KMS-11 (cell line): ENCODE measurements around the gene LDAF1.

Experiments used
- H2AFZ ChIP-seq: fragments of 200-600 bp; sonication (generic); 2 replicates; pipeline ENCODE4 v1.6.1; 2016; ENCODE audit warnings: antibody characterized with exemption, mixed run types, low read depth
- H3K27ac ChIP-seq: fragments of 200-600 bp; sonication (generic); 2 replicates; pipeline ENCODE4 v1.6.1; 2016; ENCODE audit warnings: mild to moderate bottlenecking, mixed run types
- H3K27me3 ChIP-seq: fragments of 200-600 bp; sonication (generic); 2 replicates; pipeline ENCODE4 v1.6.1; 2017; ENCODE audit warnings: mild to moderate bottlenecking, low read depth, mixed run types, moderate library complexity; ENCODE audit not compliant: insufficient read depth
- H3K36me3 ChIP-seq: fragments of 200-600 bp; sonication (generic); 2 replicates; pipeline ENCODE4 v1.6.1; 2017; ENCODE audit warnings: mild to moderate bottlenecking, mixed run types; ENCODE audit not compliant: insufficient read depth
- H3K4me1 ChIP-seq: fragments of 200-600 bp; sonication (generic); 2 replicates; pipeline ENCODE4 v1.6.1; 2016; ENCODE audit warnings: mild to moderate bottlenecking, low read depth, mixed run types; ENCODE audit not compliant: poor library complexity, severe bottlenecking
- H3K4me2 ChIP-seq: fragments of 200-600 bp; sonication (generic); 2 replicates; pipeline ENCODE4 v1.7.0; 2016; ENCODE audit warnings: mild to moderate bottlenecking, mixed run types
- H3K4me3 ChIP-seq: fragments of 200-600 bp; sonication (generic); IDR thresholded peaks from 2 replicates; pipeline ENCODE4 v1.6.1; 2017; ENCODE audit warnings: low read depth, low read length, mixed read lengths; ENCODE audit not compliant: insufficient read depth
- H3K79me2 ChIP-seq: fragments of 200-600 bp; sonication (generic); 2 replicates; pipeline ENCODE4 v1.6.1; 2016; ENCODE audit warnings: low read depth, mixed run types; ENCODE audit not compliant: insufficient read depth
- H3K9ac ChIP-seq: fragments of 200-600 bp; sonication (generic); 2 replicates; pipeline ENCODE4 v1.6.1; 2016; ENCODE audit warnings: mild to moderate bottlenecking, mixed run types
- H4K20me1 ChIP-seq: fragments of 200-600 bp; sonication (generic); 2 replicates; pipeline ENCODE4 v1.6.1; 2016; ENCODE audit warnings: mild to moderate bottlenecking, mixed run types; ENCODE audit not compliant: insufficient read depth
- CTCF ChIP-seq: fragments of 200-600 bp; sonication (generic); conservative IDR thresholded peaks from 2 replicates; pipeline ENCODE4 v1.6.1; 2017; ENCODE audit warnings: low read depth, mild to moderate bottlenecking, antibody characterized with exemption, low read length, moderate library complexity, mixed read lengths

The LDAF1 gene

GRCh38 chr16:21219551-21219950 is 61.1 kb downstream of the LDAF1 start:
- Histone ChIP-seq H4K20me1 (no peaks in the 10 kb centered on the region), H3K9ac (no peak overlapping the region), H3K27ac (no peak overlapping the region), H3K4me2 (no peak overlapping the region), H3K4me1 (no peaks in the 10 kb centered on the region), H3K4me3 (no peak overlapping the region), H2AFZ (no peak overlapping the region), H3K36me3 (no peaks in the 10 kb centered on the region), H3K27me3 (no peaks in the 10 kb centered on the region), H3K79me2 (no peaks in the 10 kb centered on the region)
- no peak for TF ChIP-seq CTCF

GRCh38 chr16:21222495-21223337 is 64.2 kb downstream of the LDAF1 start:
- Histone ChIP-seq H3K4me2 (no peak overlapping the region), H4K20me1 (no peaks in the 10 kb centered on the region), H2AFZ (no peak overlapping the region), H3K27me3 (no peaks in the 10 kb centered on the region), H3K27ac (no peak overlapping the region), H3K4me1 (no peaks in the 10 kb centered on the region), H3K4me3 (no peak overlapping the region), H3K9ac (no peak overlapping the region), H3K79me2 (no peaks in the 10 kb centered on the region), H3K36me3 (no peaks in the 10 kb centered on the region)
- TF ChIP-seq CTCF = no peak

- H3K27ac ChIP-seq = no peak overlapping the region
Measured at GRCh38 chr16:21223787-21224186, 65.3 kb downstream of the LDAF1 start.

GRCh38 chr16:21224800-21225199 is 66.3 kb downstream of the LDAF1 start:
- no peak for TF ChIP-seq CTCF

More at GRCh38 chr16:21223787-21224186, 65.3 kb downstream of the LDAF1 start:
- Histone ChIP-seq H2AFZ (no peak overlapping the region), H3K4me2 (no peak overlapping the region), H3K4me3 (no peak overlapping the region), H4K20me1 (no peaks in the 10 kb centered on the region), H3K36me3 (no peaks in the 10 kb centered on the region), H3K9ac (no peak overlapping the region), H3K4me1 (no peaks in the 10 kb centered on the region), H3K27me3 (no peaks in the 10 kb centered on the region), H3K79me2 (no peaks in the 10 kb centered on the region)
- no peak for TF ChIP-seq CTCF

More at GRCh38 chr16:21224800-21225199, 66.3 kb downstream of the LDAF1 start:
- no peak overlapping the region for H3K4me2 ChIP-seq
- H2AFZ ChIP-seq = no peak overlapping the region
- H3K4me1 ChIP-seq = no peaks in the 10 kb centered on the region
- H3K4me3 ChIP-seq = no peak overlapping the region
- H4K20me1 ChIP-seq = no peaks in the 10 kb centered on the region
- H3K36me3 ChIP-seq = no peaks in the 10 kb centered on the region
- no peaks in the 10 kb centered on the region for H3K27me3 ChIP-seq
- no peak overlapping the region for H3K9ac ChIP-seq
- no peaks in the 10 kb centered on the region for H3K79me2 ChIP-seq
- H3K27ac ChIP-seq = no peak overlapping the region
